H1 (cell line): ENCODE measurements around the gene LECT2. TPM values are rescaled to one million over a fixed set of nuclear protein-coding genes. Genes with fewer than 3 reads are reported as not detected.

Source experiments
- CHD7 ChIP-seq: fragments of 300-600 bp; sonication (generic); IDR thresholded peaks from 2 replicates; pipeline ENCODE4 v1.7.1; 2012; ENCODE audit warnings: low read length, moderate library complexity, mild to moderate bottlenecking, inconsistent platforms; ENCODE audit not compliant: insufficient replicate concordance
- CTCF ChIP-seq, 3 experiments: IDR thresholded peaks; 1 replicate in 2 of 3; 2 replicates in 1 of 3; pipeline versions ENCODE4 v1.5.1 to v1.6.1; 2011; ENCODE audit warnings: low read length in 3 of 3, mild to moderate bottlenecking in 3 of 3, inconsistent platforms in 2 of 3, low read depth in 1 of 3, moderate library complexity in 1 of 3; ENCODE audit not compliant: insufficient read depth in 1 of 3; ENCODE audit errors: control extremely low read depth in 1 of 3
- E2F6 ChIP-seq: IDR thresholded peaks from 2 replicates; pipeline ENCODE4 v1.6.1; 2012; ENCODE audit warnings: inconsistent platforms
- EZH2 ChIP-seq: fragments of 200-600 bp; sonication (generic); IDR thresholded peaks from 2 replicates; pipeline ENCODE4 v1.7.1; 2012; ENCODE audit warnings: low read depth, mild to moderate bottlenecking, moderate library complexity, low read length, inconsistent platforms; ENCODE audit not compliant: severe bottlenecking
- KDM4A ChIP-seq: IDR thresholded peaks from one replicate; pipeline ENCODE4 v1.7.1; 2012; ENCODE audit warnings: low read depth, mild to moderate bottlenecking, moderate library complexity, low read length, inconsistent platforms; ENCODE audit not compliant: severe bottlenecking
- POLR2AphosphoS5 ChIP-seq: IDR thresholded peaks from 2 replicates; pipeline ENCODE4 v1.6.1; 2011; ENCODE audit warnings: low read depth, low read length
- YY1 ChIP-seq: IDR thresholded peaks from 2 replicates; pipeline ENCODE4 v1.6.1; 2011; ENCODE audit warnings: low read depth, mild to moderate bottlenecking, low read length
- polyA plus RNA-seq, 7 experiments: library from polyadenylated mRNA; depleted of rRNA in 3 of 7; stranded (reverse) in 5 of 7; unstranded in 2 of 7; fragments of >200 nt in 5 of 7; fragments of 200-250 nt in 2 of 7; gene quantifications; 1 replicate in 5 of 7; 2 replicates in 1 of 7; 4 replicates in 1 of 7; pipeline versions ENCODE4 v1.2.1 to v1.2.3, GENCODE V29; 2011 to 2013; ENCODE audit warnings: missing spikeins in 2 of 7, mixed read lengths in 2 of 7
- total RNA-seq: library from RNA; stranded (reverse); fragmentation: NEBNext Ultra II Directional; extraction: Animal tissue kit (Norgen Biotek cat#: 25700); gene quantifications from 2 replicates; pipeline ENCODE4 v1.2.1, GENCODE V29; 2021

Gene LECT2
- total and polyA plus RNA-seq, 2 of the 8 experiments (the other 6 are each of a cell fraction or from before 2014, with no cell fraction given): not detected

- TF ChIP-seq CTCF (IDR thresholded peaks at IDR 0.05; ENCODE audit: control extremely low read depth in 1 of 3, insufficient read depth in 1 of 3, low read depth in 1 of 3, low read length in 3 of 3) (no peak), YY1 (no peak), CHD7 (no peak), POLR2AphosphoS5 (no peak), KDM4A (no peak), EZH2 (no peak), E2F6 (no peak)
These were observed 3.0 kb downstream of the LECT2 start (continued) for GRCh38 chr5:135951807-135952206.
